Measurements from ENCODE around the gene RBM4. TPM values are rescaled to one million over a fixed set of nuclear protein-coding genes. Genes with fewer than 3 reads are reported as not detected.
A peak's percentile ranks its signal among the peaks of the same experiment; 100 is the strongest.

The RBM4 gene
- total RNA-seq, 1 experiment from 2014 or later, result 164 TPM

DNA sequence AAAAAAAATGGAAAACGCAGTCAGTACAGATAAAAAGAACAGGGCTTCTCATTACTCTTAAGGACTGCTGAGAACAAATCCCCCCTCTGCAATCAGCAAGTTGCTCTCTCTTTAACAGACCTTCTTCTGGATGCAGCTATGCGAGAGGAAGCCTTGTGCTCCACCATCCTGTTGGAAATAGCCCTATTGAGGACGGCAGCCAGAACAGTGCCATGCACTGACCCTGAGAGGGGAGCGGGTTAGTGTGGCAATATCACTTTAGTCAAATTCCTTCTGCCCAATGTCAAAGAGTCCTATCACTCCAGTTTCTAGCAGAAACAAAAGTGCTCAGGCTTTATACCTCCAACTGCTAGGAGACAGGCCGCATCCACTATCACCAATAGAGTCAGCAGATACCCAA is 32.3 kb downstream of the RBM4 start:
- BruUV-seq (replicated peaks), result no TSS peak
- TF ChIP-seq, protein P1, sequence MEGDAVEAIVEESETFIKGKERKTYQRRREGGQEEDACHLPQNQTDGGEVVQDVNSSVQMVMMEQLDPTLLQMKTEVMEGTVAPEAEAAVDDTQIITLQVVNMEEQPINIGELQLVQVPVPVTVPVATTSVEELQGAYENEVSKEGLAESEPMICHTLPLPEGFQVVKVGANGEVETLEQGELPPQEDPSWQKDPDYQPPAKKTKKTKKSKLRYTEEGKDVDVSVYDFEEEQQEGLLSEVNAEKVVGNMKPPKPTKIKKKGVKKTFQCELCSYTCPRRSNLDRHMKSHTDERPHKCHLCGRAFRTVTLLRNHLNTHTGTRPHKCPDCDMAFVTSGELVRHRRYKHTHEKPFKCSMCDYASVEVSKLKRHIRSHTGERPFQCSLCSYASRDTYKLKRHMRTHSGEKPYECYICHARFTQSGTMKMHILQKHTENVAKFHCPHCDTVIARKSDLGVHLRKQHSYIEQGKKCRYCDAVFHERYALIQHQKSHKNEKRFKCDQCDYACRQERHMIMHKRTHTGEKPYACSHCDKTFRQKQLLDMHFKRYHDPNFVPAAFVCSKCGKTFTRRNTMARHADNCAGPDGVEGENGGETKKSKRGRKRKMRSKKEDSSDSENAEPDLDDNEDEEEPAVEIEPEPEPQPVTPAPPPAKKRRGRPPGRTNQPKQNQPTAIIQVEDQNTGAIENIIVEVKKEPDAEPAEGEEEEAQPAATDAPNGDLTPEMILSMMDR (conservative IDR thresholded peaks at IDR 0.05; ENCODE audit: low read depth, low read length), result no peak
- H3K4me1 ChIP-seq (ENCODE audit: insufficient read depth, low read length), result peaks cover 11% of the 10 kb centered on the region
- H3K27me3 ChIP-seq (ENCODE audit: low read length), result no peaks in the 10 kb centered on the region
- peaks cover 12% of the 10 kb centered on the region; the same call in 1 of the 2 replicates for H4K20me1 ChIP-seq (ENCODE audit: low read length)
- H3K4me3 ChIP-seq (ENCODE audit: low read length), result no peak overlapping the region
- peaks cover 7% of the 10 kb centered on the region for H3F3A ChIP-seq (ENCODE audit: low read length, unreplicated experiment)
- intact Hi-C loops (cut with micrococcal nuclease), result no loop called here
- ChIA-PET POLR2A (ENCODE audit: unreplicated experiment) (no interaction called here), CTCF (no interaction called here)
- H3K9me3 ChIP-seq (ENCODE audit: low read length), result no peaks in the 10 kb centered on the region
- no peak overlapping the region for H2AFZ ChIP-seq (ENCODE audit: low read length)
- H3K9me2 ChIP-seq (replicated peaks; ENCODE audit: low read length), result no peaks in the 10 kb centered on the region
- H3K27ac ChIP-seq (ENCODE audit: low read length), result no peak overlapping the region
- no peak for ATAC-seq
- H3K79me2 ChIP-seq (ENCODE audit: low read length), result peaks cover 94% of the 10 kb centered on the region
- H3K4me2 ChIP-seq (ENCODE audit: low read length), result no peak overlapping the region
- H3K36me3 ChIP-seq (ENCODE audit: low read depth, low read length), result peaks cover 40% of the 10 kb centered on the region
- no peak overlapping the region for H3K9ac ChIP-seq (ENCODE audit: low read length)
- DNase-seq, result no peak

GRCh38 chr11:66674964-66675602 is 36.6 kb downstream of the RBM4 start:
- ChIA-PET CTCF (no interaction called here), POLR2A (ENCODE audit: unreplicated experiment) (no interaction called here)
- Histone ChIP-seq H3K9me3 (ENCODE audit: low read length) (no peaks in the 10 kb centered on the region), H3K4me3 (ENCODE audit: low read length) (peak overlapping the region; percentile 68), H3K9ac (ENCODE audit: low read length) (no peak overlapping the region), H4K20me1 (ENCODE audit: low read length) (0 out of 2 replicates have a peak, but pooled peaks cover 7% of the 10 kb centered on the region), H3K36me3 (ENCODE audit: low read depth, low read length) (peaks cover 17% of the 10 kb centered on the region), H3F3A (ENCODE audit: low read length, unreplicated experiment) (peaks cover 3% of the 10 kb centered on the region), H3K27me3 (ENCODE audit: low read length) (no peaks in the 10 kb centered on the region), H3K9me2 (replicated peaks; ENCODE audit: low read length) (no peaks in the 10 kb centered on the region), H2AFZ (ENCODE audit: low read length) (no peak overlapping the region), H3K79me2 (ENCODE audit: low read length) (peaks cover 73% of the 10 kb centered on the region), H3K4me2 (ENCODE audit: low read length) (peak overlapping the region; percentile 85), H3K27ac (ENCODE audit: low read length) (no peak overlapping the region), H3K4me1 (ENCODE audit: insufficient read depth, low read length) (peaks cover 35% of the 10 kb centered on the region)
- TF ChIP-seq, protein P1 (conservative IDR thresholded peaks at IDR 0.05; ENCODE audit: low read depth, low read length), result no peak
- TF ChIP-seq EZH2phosphoT487 (IDR thresholded peaks at IDR 0.05; ENCODE audit: borderline replicate concordance, low read length) (no peak), EZH2 (IDR thresholded peaks at IDR 0.05; ENCODE audit: low read length, unreplicated experiment) (no peak)
- intact Hi-C loops (cut with micrococcal nuclease), result no loop called here
- ATAC-seq, result no peak
- BruUV-seq (replicated peaks), result no TSS peak
- DNase-seq, result no peak

- Histone ChIP-seq H3K27ac (ENCODE audit: low read length) (no peak overlapping the region), H3K79me2 (ENCODE audit: low read length) (peaks cover 60% of the 10 kb centered on the region), H3K9ac (ENCODE audit: low read length) (no peak overlapping the region), H3K27me3 (ENCODE audit: low read length) (no peaks in the 10 kb centered on the region), H3K4me3 (ENCODE audit: low read length) (peak overlapping the region; percentile 68), H3F3A (ENCODE audit: low read length, unreplicated experiment) (peaks cover 3% of the 10 kb centered on the region), H4K20me1 (ENCODE audit: low read length) (0 out of 2 replicates have a peak, but pooled peaks cover under 1% of the 10 kb centered on the region), H3K4me2 (ENCODE audit: low read length) (peak overlapping the region; percentile 85), H2AFZ (ENCODE audit: low read length) (no peak overlapping the region), H3K9me3 (ENCODE audit: low read length) (no peaks in the 10 kb centered on the region), H3K9me2 (replicated peaks; ENCODE audit: low read length) (no peaks in the 10 kb centered on the region), H3K36me3 (ENCODE audit: low read depth, low read length) (peaks cover 17% of the 10 kb centered on the region), H3K4me1 (ENCODE audit: insufficient read depth, low read length) (peaks cover 35% of the 10 kb centered on the region)
- DNase-seq (no peak), ATAC-seq (no peak)
- ChIA-PET POLR2A (ENCODE audit: unreplicated experiment) (interaction anchor here (0.5 kb wide), 1 partner anchor 46 kb away, joined by 3 read pairs; no protein-coding TSS in a partner anchor), CTCF (no interaction called here)
- TSS peak; percentile 43 for BruUV-seq (replicated peaks)
- TF ChIP-seq, protein P1 (conservative IDR thresholded peaks at IDR 0.05; ENCODE audit: low read depth, low read length), result no peak
- TF ChIP-seq EZH2 (IDR thresholded peaks at IDR 0.05; ENCODE audit: low read length, unreplicated experiment), result no peak
- TF ChIP-seq EZH2phosphoT487 (IDR thresholded peaks at IDR 0.05; ENCODE audit: borderline replicate concordance, low read length), result no peak
- intact Hi-C loops (cut with micrococcal nuclease), result no loop called here
Measured at GRCh38 chr11:66676282-66676919, 37.9 kb downstream of the RBM4 start.
